ENCODE data around the gene CATSPER2.
"Not testable (repeated sequence)": the region's sequence is repeated elsewhere in the genome, so short reads cannot be mapped to it uniquely, and the experiment has no call there.

CATSPER2 gene

DNA sequence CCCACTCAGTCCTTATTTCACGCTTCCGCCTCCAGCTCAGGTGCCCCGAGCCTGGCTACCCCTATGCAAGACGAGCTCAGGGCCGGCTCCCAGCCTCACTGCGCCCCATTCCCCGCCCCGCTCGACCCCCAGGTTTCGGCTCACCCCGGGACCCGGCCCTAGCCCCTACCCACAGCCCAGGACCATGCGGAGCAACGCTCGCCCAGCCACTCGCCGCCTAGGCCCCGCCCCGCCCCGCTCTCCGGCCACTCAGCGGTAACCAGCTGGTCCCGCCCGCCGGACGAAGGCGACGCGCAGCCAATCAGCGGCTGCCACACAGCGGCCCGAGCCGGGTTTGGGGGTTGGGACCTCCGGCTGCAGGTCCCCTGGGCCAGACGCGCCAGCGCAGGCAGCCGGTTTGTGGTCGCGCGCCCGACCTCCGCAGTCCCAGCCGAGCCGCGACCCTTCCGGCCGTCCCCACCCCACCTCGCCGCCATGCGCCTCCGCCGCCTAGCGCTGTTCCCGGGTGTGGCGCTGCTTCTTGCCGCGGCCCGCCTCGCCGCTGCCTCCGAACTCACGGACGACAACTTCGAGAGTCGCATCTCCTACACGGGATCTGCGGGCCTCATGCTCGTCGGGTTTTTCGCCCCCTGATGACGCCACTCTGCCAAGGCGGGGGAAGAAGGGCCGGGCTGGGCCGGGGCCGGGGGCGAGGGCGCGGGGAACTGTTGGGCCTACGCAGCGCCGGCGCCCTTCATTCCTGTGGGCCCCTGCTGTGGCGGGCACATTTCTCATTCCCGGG is at the start of gene CATSPER2:
Gene CATSPER2 (minus strand): TSS at position 196 of the 781 bp plus-strand sequence. CDS start 783 bp downstream, outside the sequence.
- no peak for DNase-seq (ENCODE audit: low read depth in 1 of 2, low spot score in 1 of 2)

DNA sequence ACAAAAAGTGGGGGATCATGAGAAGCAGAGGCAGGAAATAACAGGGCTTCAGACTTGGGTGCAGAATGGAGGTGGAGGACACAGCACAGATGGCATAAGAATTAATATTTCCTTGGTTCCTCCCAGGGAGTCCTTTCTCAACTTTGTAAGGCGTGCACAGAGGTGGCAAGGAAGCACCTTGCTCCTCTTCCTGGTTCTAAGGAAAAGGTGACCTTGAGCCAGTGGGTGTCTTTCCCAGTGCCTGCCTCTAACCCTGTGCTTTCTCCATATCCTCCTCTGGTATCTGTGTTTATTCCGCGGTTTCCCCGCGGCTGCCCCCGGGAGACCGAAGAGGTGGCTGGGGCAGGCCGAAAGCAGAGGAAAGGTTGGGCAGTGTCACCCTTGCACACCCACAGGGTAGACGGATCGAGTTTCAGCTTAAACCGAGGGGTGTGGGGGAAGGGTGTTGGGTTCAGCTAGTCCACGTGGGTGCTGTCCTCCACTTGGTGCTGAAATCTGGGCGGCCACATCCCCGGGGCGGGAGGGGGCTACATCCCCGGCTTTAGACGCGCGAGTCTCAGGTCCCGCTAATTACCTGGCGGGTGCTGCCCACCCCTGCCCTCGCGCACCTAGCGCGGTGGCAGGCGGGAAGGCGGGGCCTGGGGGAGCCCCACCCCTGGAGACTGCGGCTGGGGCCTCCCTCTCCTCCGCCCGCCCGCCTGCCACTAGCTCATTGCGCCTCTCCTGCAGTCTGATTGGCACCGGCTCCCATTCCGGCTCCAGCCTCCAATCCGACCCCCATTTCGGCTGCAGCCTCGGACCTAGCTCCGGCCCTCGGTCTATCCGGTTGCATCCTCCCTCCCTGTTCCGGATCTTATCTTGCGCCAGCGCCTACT is 44.7 kb upstream of the CATSPER2 start, which contains the start of gene CKMT1A:
Gene CKMT1A (plus strand): TSS at position 712 of the 875 bp plus-strand sequence. CDS start 192 bp downstream, outside the sequence.
- not testable (repeated sequence) for DNase-seq (ENCODE audit: low read depth in 1 of 2, low spot score in 1 of 2)

- not testable (repeated sequence) for DNase-seq (ENCODE audit: low read depth in 1 of 2, low spot score in 1 of 2)
These were observed 44.0 kb upstream of the CATSPER2 start for GRCh38 chr15:43692679-43693078.

DNA sequence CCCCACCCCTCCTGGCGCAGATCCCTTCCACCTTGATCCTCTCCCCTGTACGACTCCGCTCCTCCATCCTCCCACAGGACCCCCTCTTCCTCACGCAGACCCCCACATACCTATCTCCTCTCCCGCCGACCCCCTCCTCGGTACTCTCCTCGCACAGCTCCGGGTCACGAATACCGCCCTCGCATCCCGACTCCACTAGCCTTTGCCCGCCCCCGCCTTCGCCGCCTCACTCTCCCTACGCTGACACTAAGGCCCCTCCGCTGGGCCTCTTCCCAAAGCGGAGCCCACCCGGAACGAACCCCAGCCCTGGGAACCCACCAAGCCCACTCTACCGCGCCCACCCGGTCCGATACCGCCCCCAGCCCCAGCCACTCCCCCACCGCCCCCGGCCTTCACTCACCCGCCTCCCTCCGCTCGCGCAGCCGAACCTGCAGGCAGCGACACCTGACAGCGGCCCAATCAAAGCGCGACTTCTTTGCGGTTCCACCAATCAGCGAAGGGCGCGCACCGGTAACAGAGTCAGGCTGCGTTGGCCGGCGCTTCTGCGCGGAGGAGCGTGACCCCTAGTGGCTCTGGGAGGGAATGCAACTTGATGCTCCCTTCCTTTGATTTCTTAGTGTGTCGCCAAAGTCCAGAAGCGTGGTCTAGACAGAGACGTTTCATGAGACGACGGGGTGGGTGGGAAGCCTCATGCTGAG is 41.1 kb upstream of the CATSPER2 start:
- not testable (repeated sequence) for DNase-seq (ENCODE audit: low read depth in 1 of 2, low spot score in 1 of 2)

- not testable (repeated sequence) for DNase-seq (ENCODE audit: low read depth in 1 of 2, low spot score in 1 of 2)
These were observed 25.5 kb upstream of the CATSPER2 start for GRCh38 chr15:43674175-43674574.

GRCh38 chr15:43666177-43666576 is 17.5 kb upstream of the CATSPER2 start:
- not testable (repeated sequence) for DNase-seq (ENCODE audit: low read depth in 1 of 2, low spot score in 1 of 2)

DNA sequence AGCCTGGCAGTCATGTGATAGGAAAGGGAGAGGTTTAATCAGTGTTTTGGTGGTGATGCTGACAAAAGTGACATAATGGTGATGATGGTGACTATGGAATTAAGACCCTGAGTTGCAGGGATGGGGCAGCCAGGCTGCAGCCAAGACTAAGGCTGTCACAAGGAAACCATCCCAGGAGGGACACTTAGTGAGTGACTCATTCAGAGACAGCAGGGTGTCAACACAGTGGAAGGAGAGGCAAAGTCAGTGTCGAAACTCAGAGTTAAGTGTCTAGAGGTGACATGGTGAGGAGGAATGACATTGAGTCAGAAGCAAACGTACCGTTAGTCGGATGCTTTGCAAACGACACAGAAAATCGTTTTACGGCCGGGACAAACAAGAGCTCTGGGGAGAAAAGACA is 14.7 kb upstream of the CATSPER2 start:
- not testable (repeated sequence) for DNase-seq (ENCODE audit: low read depth in 1 of 2, low spot score in 1 of 2)

- not testable (repeated sequence) for DNase-seq (ENCODE audit: low read depth in 1 of 2, low spot score in 1 of 2)
These were observed 13.6 kb upstream of the CATSPER2 start for GRCh38 chr15:43662293-43662692.

GRCh38 chr15:43659727-43660126 is 11.1 kb upstream of the CATSPER2 start:
- DNase-seq (ENCODE audit: low read depth in 1 of 2, low spot score in 1 of 2), result not testable (repeated sequence)

DNA sequence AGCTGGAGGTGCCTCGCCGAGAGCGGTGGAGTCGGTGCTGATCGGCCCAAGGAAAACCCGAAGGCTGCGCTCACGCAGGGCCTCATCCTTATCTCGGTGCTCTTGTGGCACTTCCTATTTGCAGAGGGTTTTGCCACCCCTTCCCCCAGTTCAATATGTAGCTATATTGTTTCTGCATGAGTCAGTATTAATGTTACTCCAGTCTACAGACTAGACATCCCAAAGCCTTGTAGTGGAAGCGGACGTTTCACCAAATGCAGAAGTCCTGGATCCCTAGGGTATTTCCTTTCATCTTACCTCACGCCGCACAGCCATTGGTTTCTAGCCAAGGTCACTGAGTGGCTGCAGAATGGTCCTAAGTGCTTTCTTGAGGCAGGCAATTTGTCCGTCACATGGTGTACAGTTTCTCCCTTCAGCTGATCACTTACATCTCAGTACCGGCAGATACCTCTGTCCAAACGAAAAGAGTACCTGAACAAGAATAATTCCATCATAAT is 834 bp upstream of the CATSPER2 start:
- DNase-seq (ENCODE audit: low read depth in 1 of 2, low spot score in 1 of 2), result not testable (repeated sequence)

DNA sequence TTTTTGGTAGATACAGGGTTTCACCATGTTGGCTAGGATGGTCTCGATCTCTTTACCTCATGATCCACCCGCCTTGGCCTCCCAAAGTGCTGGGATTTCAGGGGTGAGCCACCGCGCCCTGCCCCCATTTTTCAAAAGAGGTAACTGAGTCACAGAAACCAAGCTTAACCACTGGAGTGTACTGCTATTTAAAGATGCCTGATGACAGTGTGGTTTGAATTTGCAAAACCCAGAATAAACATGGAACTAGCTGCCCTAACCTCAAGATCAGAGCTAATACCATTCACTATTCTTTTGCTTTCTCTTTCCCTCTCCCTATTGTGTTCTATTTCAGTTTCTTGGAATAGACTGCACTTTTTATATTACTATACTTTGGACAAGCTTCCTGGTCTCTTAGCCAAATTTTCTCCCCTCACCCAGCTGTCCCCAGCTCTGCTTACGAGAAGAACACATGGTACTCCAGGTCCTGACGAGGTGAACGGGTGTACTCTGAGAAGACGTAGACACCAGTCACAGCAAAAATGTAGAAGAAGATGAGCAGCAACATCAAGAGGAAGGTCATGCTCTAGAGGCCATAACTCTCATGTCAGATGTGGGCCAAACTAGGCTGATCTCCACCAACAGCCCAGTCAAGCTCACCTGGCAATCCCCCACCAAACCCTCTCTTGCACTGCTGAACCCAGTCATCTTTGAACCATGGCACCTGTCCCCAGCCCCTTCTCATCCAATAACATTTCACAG is 10.0 kb downstream of the CATSPER2 start:
- DNase-seq (ENCODE audit: low read depth in 1 of 2, low spot score in 1 of 2), result not testable (repeated sequence)

DNA sequence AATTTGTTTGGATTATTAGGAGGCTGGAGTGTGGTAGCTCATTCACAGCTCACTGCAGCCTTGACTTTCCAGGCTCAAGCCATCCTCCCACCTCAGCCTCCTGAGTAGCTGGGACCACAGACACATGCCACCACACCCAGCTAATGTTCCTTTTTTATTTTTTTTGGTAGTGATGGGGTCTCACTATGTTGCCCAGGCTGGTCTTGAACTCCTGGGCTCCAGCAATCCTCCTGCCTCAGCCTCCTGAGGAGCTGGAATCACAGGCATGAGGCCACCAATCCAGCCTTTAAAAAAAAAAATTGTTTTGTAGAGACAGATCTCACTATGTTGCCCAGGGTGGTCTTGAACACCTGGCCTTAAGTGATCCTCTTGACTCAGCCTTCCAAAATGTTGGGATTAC is 21.7 kb downstream of the CATSPER2 start:
- DNase-seq (ENCODE audit: low read depth in 1 of 2, low spot score in 1 of 2), result not testable (repeated sequence)

DNA sequence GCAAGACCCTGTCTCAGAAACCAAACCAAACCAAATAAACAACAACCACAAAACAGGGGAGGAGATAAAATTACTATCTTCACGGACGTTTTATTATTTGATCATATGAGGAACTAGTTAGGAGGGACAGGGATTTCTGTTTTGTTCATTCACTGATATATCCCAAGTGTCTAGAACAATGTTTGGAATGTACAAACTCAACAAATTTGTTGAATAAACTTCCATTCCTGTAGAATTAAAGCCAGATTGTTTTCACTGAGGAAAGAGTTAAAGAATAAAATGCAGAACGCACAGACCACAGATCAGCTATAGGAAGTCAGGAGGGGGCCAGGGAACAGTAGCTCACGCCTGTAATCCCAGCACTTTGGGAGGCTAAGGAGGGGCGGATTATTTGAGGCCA is 23.5 kb downstream of the CATSPER2 start:
- DNase-seq (ENCODE audit: low read depth in 1 of 2, low spot score in 1 of 2), result no peak

DNA sequence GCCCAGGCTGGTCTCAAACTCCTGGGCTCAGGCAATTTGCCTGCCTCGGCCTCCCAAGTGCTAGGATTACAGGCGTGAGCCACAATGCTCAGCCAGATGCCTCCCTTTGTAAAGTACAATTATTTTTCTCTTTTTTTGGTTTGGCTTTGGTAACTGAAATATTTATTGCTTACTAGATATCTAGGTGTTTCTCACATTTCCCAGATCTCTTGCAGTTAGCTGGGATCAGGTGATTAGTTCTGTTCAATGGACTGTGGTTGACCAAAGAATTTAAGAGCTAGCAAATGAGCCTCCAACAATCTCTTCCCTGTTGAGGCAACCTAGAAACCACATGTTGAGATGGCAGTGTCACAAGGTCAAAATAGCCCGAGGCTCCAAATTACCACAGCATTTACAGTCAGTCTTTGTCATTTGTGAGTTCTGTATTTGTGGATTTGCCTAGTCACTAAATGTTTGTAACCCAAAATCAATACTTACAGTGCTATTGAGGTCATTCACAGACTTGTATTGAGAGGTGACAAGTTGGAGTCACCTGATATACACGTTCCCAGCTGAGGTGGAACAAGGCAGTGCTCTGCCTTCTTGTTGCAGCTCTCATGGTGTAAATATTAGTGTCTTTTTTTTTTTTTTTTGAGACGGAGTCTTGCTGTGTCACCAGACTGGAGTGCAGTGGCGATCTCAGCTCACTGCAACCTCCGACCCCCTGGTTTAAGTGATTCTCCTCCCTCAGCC is 26.4 kb downstream of the CATSPER2 start:
- not testable (repeated sequence) for DNase-seq (ENCODE audit: low read depth in 1 of 2, low spot score in 1 of 2)

DNA sequence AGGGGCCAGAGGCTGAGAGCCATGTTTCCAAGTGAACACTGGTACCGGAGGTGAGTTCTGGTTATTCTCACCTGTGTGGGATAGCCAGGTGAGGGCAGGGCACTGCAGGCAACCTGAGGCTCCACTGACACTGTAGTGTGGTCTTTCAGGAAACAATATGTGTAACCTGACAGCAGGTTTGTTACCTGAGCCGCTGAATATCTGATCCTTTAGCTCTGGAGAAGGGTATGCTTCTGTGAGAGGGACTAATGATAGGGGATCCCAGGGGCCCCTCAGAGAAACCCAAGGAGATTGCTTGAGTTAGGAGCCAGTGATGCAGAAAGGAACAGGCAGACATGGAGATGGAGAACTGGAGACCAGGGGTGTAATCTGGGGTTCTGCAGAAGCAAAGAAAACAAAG is 29.9 kb downstream of the CATSPER2 start, which contains the start of gene STRC:
Gene STRC (minus strand): TSS at position 101 of the 400 bp plus-strand sequence. CDS start 78 bp downstream, at position 23.
- not testable (repeated sequence) for DNase-seq (ENCODE audit: low read depth in 1 of 2, low spot score in 1 of 2)

- DNase-seq (ENCODE audit: low read depth in 1 of 2, low spot score in 1 of 2), result not testable (repeated sequence)
These were observed 30.9 kb downstream of the CATSPER2 start for GRCh38 chr15:43617750-43618149.

- DNase-seq (ENCODE audit: low read depth in 1 of 2, low spot score in 1 of 2), result not testable (repeated sequence)
These were observed 46.4 kb downstream of the CATSPER2 start for GRCh38 chr15:43602233-43602632.

GRCh38 chr15:43600200-43600599 is 48.4 kb downstream of the CATSPER2 start:
- DNase-seq (ENCODE audit: low read depth in 1 of 2, low spot score in 1 of 2), result not testable (repeated sequence)

GRCh38 chr15:43599131-43599530 is 49.5 kb downstream of the CATSPER2 start:
- DNase-seq (ENCODE audit: low read depth in 1 of 2, low spot score in 1 of 2), result not testable (repeated sequence)
